HepG2 (cell line): Measurements from ENCODE around the gene SIAH1. TPM values are rescaled to one million over a fixed set of nuclear protein-coding genes. Genes with fewer than 3 reads are reported as not detected.
A peak's percentile ranks its signal among the peaks of the same experiment; 100 is the strongest.

Experiments used
- DNMT1 ChIP-seq: sonication (generic); formaldehyde crosslinking; IDR thresholded peaks from 2 replicates; pipeline ENCODE4 v1.5.1; 2020; ENCODE audit warnings: mild to moderate bottlenecking, missing genetic modification reagents
- RXRB ChIP-seq: IDR thresholded peaks from 2 replicates; pipeline ENCODE4 v1.6.1; 2016; ENCODE audit warnings: borderline replicate concordance, missing genetic modification reagents, missing compliant biosample characterization
- ZKSCAN5 ChIP-seq: sonication (generic); formaldehyde crosslinking; IDR thresholded peaks from 2 replicates; pipeline ENCODE4 v1.5.1; 2020; ENCODE audit warnings: mild to moderate bottlenecking, missing genetic modification reagents
- ZNF296 ChIP-seq: sonication (generic); formaldehyde crosslinking; conservative IDR thresholded peaks from 2 replicates; pipeline ENCODE4 v1.5.0; 2020; ENCODE audit warnings: mild to moderate bottlenecking, missing genetic modification reagents
- ZNF333 ChIP-seq: sonication (generic); formaldehyde crosslinking; IDR thresholded peaks from 2 replicates; pipeline ENCODE4 v1.4.0; 2020; ENCODE audit warnings: mild to moderate bottlenecking, missing genetic modification reagents, borderline replicate concordance
- ZNF383 ChIP-seq: sonication (generic); formaldehyde crosslinking; IDR thresholded peaks from 2 replicates; pipeline ENCODE4 v1.4.0; 2020; ENCODE audit warnings: missing genetic modification reagents, mild to moderate bottlenecking, borderline replicate concordance
- ZNF558 ChIP-seq: sonication (generic); formaldehyde crosslinking; IDR thresholded peaks from 2 replicates; pipeline ENCODE4 v1.9.0; 2022; ENCODE audit warnings: mild to moderate bottlenecking, missing genetic modification reagents, borderline replicate concordance
- ZNF607 ChIP-seq: sonication (generic); formaldehyde crosslinking; IDR thresholded peaks from 2 replicates; pipeline ENCODE4 v1.5.1; 2020; ENCODE audit warnings: missing genetic modification reagents, mild to moderate bottlenecking, borderline replicate concordance
- ZSCAN12 ChIP-seq: sonication (generic); formaldehyde crosslinking; IDR thresholded peaks from 2 replicates; pipeline ENCODE4 v1.9.0; 2021; ENCODE audit warnings: mild to moderate bottlenecking, missing genetic modification reagents
- polyA plus RNA-seq, 8 experiments: library from polyadenylated mRNA; depleted of rRNA in 3 of 8; stranded (reverse) in 7 of 8; unstranded in 1 of 8; fragments of >200 nt; fragmentation: Illumina TruSeq in 4 of 8; extraction: Trizol in 4 of 8; gene quantifications; 2 replicates each; pipeline versions ENCODE4 v1.2.1 to v1.2.3, GENCODE V29; 2011 to 2016; ENCODE audit warnings: low read depth in 4 of 8, missing spikeins in 1 of 8, mixed read lengths in 1 of 8; ENCODE audit not compliant: insufficient read depth in 1 of 8
- total RNA-seq, 5 experiments: library from RNA; depleted of rRNA; stranded (reverse); fragments of >200 nt; fragmentation: Illumina TruSeq; extraction: Trizol; gene quantifications; 2 replicates each; pipeline ENCODE4 v1.2.3, GENCODE V29; 2016; ENCODE audit warnings: low read depth in 1 of 5
- TF ChIP-seq, protein P1 (sequence below): sonication (generic); formaldehyde crosslinking; IDR thresholded peaks from 2 replicates; pipeline ENCODE4 v1.5.0; 2020; ENCODE audit warnings: mild to moderate bottlenecking, missing genetic modification reagents
- TF ChIP-seq, protein P2 (sequence below): sonication (generic); formaldehyde crosslinking; conservative IDR thresholded peaks from 2 replicates; pipeline ENCODE4 v1.4.0; 2020; ENCODE audit warnings: missing genetic modification reagents
- TF ChIP-seq, protein P3 (sequence below): sonication (generic); formaldehyde crosslinking; IDR thresholded peaks from 2 replicates; pipeline ENCODE4 v1.5.1; 2020; ENCODE audit warnings: missing genetic modification reagents, mild to moderate bottlenecking, borderline replicate concordance
- TF ChIP-seq, protein P4 (sequence below): sonication (generic); formaldehyde crosslinking; IDR thresholded peaks from 2 replicates; pipeline ENCODE4 v1.5.1; 2020; ENCODE audit warnings: mild to moderate bottlenecking, missing genetic modification reagents, borderline replicate concordance
- TF ChIP-seq, protein P5 (sequence below): sonication (generic); formaldehyde crosslinking; IDR thresholded peaks from 2 replicates; pipeline ENCODE4 v1.4.0; 2020; ENCODE audit warnings: missing genetic modification reagents, borderline replicate concordance

The SIAH1 gene
- total and polyA plus RNA-seq, 2 of the 13 experiments (the other 11 are each of a cell fraction or from before 2014, with no cell fraction given) = 16.0 to 28.6 TPM

DNA sequence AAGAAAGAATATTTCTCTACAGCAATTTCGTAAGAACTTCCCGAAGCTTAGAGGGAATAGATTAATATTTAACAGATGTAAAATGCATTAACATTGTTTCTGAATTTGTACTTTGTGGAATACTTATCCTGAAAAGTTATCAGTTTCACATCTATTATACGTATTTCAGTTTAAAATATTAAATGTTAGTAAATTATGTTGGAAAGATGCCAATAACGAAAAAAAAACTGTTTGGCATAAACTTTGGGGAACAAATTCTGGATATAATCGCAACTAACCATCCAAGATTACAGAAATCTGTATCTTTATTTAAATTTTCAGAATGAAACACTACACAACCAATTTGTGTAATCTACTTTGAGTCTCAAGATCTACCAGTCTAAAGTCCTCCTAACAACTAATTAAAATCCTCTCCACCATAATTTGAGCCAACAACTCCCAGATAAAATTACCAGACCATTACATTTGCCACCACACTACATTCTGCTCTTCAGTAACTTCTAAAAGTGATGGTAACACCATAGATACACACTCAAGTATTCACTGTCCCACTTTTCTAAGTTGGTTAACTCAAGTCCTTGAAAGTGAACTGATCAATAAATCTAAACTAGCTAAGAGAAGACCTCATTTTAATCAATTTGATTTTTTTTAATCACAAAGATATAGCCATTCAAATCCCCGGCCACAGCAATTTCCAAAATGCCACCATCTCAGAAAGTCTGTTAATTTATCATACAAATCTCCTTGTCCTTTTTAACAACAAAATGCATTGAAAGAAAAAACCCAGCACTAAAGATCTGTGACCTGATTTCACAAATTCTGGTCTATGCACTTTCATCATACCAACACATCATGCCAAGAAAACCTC lies 2.0 kb downstream of the SIAH1 start (continued):
- TF ChIP-seq, protein P1, sequence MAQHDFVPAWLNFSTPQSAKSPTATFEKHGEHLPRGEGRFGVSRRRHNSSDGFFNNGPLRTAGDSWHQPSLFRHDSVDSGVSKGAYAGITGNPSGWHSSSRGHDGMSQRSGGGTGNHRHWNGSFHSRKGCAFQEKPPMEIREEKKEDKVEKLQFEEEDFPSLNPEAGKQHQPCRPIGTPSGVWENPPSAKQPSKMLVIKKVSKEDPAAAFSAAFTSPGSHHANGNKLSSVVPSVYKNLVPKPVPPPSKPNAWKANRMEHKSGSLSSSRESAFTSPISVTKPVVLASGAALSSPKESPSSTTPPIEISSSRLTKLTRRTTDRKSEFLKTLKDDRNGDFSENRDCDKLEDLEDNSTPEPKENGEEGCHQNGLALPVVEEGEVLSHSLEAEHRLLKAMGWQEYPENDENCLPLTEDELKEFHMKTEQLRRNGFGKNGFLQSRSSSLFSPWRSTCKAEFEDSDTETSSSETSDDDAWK (CRISPR knock-in tag) = no peak
- TF ChIP-seq ZNF296 (CRISPR knock-in tag) = no peak
- TF ChIP-seq ZNF333 (CRISPR knock-in tag) = no peak
- TF ChIP-seq, protein P2, sequence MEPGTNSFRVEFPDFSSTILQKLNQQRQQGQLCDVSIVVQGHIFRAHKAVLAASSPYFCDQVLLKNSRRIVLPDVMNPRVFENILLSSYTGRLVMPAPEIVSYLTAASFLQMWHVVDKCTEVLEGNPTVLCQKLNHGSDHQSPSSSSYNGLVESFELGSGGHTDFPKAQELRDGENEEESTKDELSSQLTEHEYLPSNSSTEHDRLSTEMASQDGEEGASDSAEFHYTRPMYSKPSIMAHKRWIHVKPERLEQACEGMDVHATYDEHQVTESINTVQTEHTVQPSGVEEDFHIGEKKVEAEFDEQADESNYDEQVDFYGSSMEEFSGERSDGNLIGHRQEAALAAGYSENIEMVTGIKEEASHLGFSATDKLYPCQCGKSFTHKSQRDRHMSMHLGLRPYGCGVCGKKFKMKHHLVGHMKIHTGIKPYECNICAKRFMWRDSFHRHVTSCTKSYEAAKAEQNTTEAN (CRISPR knock-in tag) = no peak
- no peak for TF ChIP-seq ZSCAN12 (CRISPR knock-in tag)
- TF ChIP-seq, protein P3, sequence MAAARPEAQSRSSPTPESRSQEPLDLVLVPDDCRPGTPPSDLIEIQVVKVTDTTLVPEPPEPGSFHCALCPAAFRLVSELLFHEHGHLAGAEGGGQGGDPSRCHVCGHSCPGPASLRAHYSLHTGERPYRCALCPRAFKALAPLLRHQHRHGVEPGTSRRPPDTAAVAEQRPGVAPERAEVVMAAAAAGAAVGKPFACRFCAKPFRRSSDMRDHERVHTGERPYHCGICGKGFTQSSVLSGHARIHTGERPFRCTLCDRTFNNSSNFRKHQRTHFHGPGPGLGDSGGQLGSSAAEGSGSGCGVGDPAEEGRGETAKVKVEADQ = no peak
- 0 out of 2 replicates have a peak, but pooled peaks have one; percentile 2 for TF ChIP-seq ZNF383 (CRISPR knock-in tag)
- TF ChIP-seq, protein P4, sequence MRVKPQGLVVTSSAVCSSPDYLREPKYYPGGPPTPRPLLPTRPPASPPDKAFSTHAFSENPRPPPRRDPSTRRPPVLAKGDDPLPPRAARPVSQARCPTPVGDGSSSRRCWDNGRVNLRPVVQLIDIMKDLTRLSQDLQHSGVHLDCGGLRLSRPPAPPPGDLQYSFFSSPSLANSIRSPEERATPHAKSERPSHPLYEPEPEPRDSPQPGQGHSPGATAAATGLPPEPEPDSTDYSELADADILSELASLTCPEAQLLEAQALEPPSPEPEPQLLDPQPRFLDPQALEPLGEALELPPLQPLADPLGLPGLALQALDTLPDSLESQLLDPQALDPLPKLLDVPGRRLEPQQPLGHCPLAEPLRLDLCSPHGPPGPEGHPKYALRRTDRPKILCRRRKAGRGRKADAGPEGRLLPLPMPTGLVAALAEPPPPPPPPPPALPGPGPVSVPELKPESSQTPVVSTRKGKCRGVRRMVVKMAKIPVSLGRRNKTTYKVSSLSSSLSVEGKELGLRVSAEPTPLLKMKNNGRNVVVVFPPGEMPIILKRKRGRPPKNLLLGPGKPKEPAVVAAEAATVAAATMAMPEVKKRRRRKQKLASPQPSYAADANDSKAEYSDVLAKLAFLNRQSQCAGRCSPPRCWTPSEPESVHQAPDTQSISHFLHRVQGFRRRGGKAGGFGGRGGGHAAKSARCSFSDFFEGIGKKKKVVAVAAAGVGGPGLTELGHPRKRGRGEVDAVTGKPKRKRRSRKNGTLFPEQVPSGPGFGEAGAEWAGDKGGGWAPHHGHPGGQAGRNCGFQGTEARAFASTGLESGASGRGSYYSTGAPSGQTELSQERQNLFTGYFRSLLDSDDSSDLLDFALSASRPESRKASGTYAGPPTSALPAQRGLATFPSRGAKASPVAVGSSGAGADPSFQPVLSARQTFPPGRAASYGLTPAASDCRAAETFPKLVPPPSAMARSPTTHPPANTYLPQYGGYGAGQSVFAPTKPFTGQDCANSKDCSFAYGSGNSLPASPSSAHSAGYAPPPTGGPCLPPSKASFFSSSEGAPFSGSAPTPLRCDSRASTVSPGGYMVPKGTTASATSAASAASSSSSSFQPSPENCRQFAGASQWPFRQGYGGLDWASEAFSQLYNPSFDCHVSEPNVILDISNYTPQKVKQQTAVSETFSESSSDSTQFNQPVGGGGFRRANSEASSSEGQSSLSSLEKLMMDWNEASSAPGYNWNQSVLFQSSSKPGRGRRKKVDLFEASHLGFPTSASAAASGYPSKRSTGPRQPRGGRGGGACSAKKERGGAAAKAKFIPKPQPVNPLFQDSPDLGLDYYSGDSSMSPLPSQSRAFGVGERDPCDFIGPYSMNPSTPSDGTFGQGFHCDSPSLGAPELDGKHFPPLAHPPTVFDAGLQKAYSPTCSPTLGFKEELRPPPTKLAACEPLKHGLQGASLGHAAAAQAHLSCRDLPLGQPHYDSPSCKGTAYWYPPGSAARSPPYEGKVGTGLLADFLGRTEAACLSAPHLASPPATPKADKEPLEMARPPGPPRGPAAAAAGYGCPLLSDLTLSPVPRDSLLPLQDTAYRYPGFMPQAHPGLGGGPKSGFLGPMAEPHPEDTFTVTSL (CRISPR knock-in tag) = 0 out of 2 replicates have a peak, but pooled peaks have one; percentile 10
- TF ChIP-seq RXRB = peak; percentile 3; the same call in 1 of the 2 replicates
- no peak for TF ChIP-seq ZNF558
- TF ChIP-seq DNMT1 = no peak
- no peak for TF ChIP-seq ZNF607
- TF ChIP-seq ZKSCAN5 (CRISPR knock-in tag) = no peak
- TF ChIP-seq, protein P5, sequence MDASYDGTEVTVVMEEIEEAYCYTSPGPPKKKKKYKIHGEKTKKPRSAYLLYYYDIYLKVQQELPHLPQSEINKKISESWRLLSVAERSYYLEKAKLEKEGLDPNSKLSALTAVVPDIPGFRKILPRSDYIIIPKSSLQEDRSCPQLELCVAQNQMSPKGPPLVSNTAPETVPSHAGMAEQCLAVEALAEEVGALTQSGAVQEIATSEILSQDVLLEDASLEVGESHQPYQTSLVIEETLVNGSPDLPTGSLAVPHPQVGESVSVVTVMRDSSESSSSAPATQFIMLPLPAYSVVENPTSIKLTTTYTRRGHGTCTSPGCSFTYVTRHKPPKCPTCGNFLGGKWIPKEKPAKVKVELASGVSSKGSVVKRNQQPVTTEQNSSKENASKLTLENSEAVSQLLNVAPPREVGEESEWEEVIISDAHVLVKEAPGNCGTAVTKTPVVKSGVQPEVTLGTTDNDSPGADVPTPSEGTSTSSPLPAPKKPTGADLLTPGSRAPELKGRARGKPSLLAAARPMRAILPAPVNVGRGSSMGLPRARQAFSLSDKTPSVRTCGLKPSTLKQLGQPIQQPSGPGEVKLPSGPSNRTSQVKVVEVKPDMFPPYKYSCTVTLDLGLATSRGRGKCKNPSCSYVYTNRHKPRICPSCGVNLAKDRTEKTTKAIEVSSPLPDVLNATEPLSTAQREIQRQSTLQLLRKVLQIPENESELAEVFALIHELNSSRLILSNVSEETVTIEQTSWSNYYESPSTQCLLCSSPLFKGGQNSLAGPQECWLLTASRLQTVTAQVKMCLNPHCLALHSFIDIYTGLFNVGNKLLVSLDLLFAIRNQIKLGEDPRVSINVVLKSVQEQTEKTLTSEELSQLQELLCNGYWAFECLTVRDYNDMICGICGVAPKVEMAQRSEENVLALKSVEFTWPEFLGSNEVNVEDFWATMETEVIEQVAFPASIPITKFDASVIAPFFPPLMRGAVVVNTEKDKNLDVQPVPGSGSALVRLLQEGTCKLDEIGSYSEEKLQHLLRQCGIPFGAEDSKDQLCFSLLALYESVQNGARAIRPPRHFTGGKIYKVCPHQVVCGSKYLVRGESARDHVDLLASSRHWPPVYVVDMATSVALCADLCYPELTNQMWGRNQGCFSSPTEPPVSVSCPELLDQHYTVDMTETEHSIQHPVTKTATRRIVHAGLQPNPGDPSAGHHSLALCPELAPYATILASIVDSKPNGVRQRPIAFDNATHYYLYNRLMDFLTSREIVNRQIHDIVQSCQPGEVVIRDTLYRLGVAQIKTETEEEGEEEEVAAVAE = no peak
